Neuronal stem cell (in vitro differentiated cells): ENCODE data around the gene VAMP4.

Experiments
- DNase-seq: peaks from one replicate; pipeline ENCODE4 v3.0.0-alpha.2; 2013; ENCODE audit warnings: low spot score
- H2AFZ ChIP-seq: one replicate; pipeline ENCODE4 v1.6.1; 2013; ENCODE audit warnings: mild to moderate bottlenecking, low read length, inconsistent platforms
- H2AK5ac ChIP-seq: 2 replicates; pipeline ENCODE4 v1.6.1; 2013; ENCODE audit warnings: low read depth, mild to moderate bottlenecking, inconsistent platforms, low read length, moderate library complexity, mixed read lengths
- H2BK120ac ChIP-seq: 2 replicates; pipeline ENCODE4 v1.6.1; 2013; ENCODE audit warnings: low read depth, mild to moderate bottlenecking, inconsistent platforms, low read length, moderate library complexity, mixed read lengths
- H2BK12ac ChIP-seq: one replicate; pipeline ENCODE4 v1.6.1; 2013; ENCODE audit warnings: low read length, inconsistent platforms
- H2BK15ac ChIP-seq: 2 replicates; pipeline ENCODE4 v1.6.1; 2013; ENCODE audit warnings: mild to moderate bottlenecking, low read length, inconsistent platforms, mixed read lengths
- H2BK5ac ChIP-seq: one replicate; pipeline ENCODE4 v1.6.1; 2013; ENCODE audit warnings: inconsistent platforms, mild to moderate bottlenecking, low read length, moderate library complexity
- H3K14ac ChIP-seq: one replicate; pipeline ENCODE4 v1.6.1; 2013; ENCODE audit warnings: low read length, inconsistent platforms
- H3K18ac ChIP-seq: 2 replicates; pipeline ENCODE4 v1.6.1; 2013; ENCODE audit warnings: low read length, inconsistent platforms
- H3K23ac ChIP-seq: 2 replicates; pipeline ENCODE4 v1.6.1; 2013; ENCODE audit warnings: low read depth, mild to moderate bottlenecking, mixed read lengths, low read length, inconsistent platforms; ENCODE audit not compliant: poor library complexity
- H3K27ac ChIP-seq: replicated peaks from 3 replicates; pipeline ENCODE4 v1.5.1; 2013; ENCODE audit warnings: low read length, inconsistent platforms
- H3K27me3 ChIP-seq, 3 experiments: 2 replicates each; pipeline ENCODE4 v1.6.1; 2013; ENCODE audit warnings: low read length in 3 of 3, mild to moderate bottlenecking in 2 of 3, inconsistent platforms in 1 of 3, low read depth in 1 of 3, mixed read lengths in 1 of 3, moderate library complexity in 1 of 3; ENCODE audit not compliant: control insufficient read depth in 3 of 3, insufficient read depth in 3 of 3
- H3K36me3 ChIP-seq, 2 donors: replicated peaks in 1 of 2; 2 replicates each; pipeline ENCODE4 v1.6.1; 2013; ENCODE audit warnings: low read length in 2 of 2; ENCODE audit not compliant: control insufficient read depth in 2 of 2, insufficient read depth in 2 of 2
- H3K4ac ChIP-seq: 2 replicates; pipeline ENCODE4 v1.6.1; 2013; ENCODE audit warnings: inconsistent platforms, mild to moderate bottlenecking, low read length, moderate library complexity
- H3K4me1 ChIP-seq, 2 donors: 1 replicate in 1 of 2; 2 replicates in 1 of 2; pipeline ENCODE4 v1.6.1; 2013; ENCODE audit warnings: low read length in 2 of 2, low read depth in 1 of 2; ENCODE audit not compliant: control insufficient read depth in 2 of 2, insufficient read depth in 1 of 2
- H3K4me2 ChIP-seq: one replicate; pipeline ENCODE4 v1.6.1; 2013; ENCODE audit warnings: mild to moderate bottlenecking, low read length, inconsistent platforms; ENCODE audit not compliant: insufficient read depth, poor library complexity, severe bottlenecking
- H3K4me3 ChIP-seq, 2 donors: 2 replicates each; pipeline ENCODE4 v1.5.1; 2013; ENCODE audit warnings: low read length in 2 of 2, mild to moderate bottlenecking in 2 of 2, inconsistent platforms in 1 of 2, moderate library complexity in 1 of 2
- H3K79me1 ChIP-seq: one replicate; pipeline ENCODE4 v1.6.1; 2013; ENCODE audit warnings: low read depth, mild to moderate bottlenecking, inconsistent platforms, low read length, moderate library complexity
- H3K9ac ChIP-seq: one replicate; pipeline ENCODE4 v1.6.1; 2013; ENCODE audit warnings: mild to moderate bottlenecking, low read depth, low read length, inconsistent platforms; ENCODE audit not compliant: poor library complexity
- H3K9me3 ChIP-seq, 2 donors: replicated peaks in 1 of 2; 2 replicates each; pipeline versions ENCODE3 to v1.6.1; 2013; ENCODE audit warnings: low read length in 2 of 2, mild to moderate bottlenecking in 2 of 2, inconsistent platforms in 1 of 2, low read depth in 1 of 2, mixed read lengths in 1 of 2, moderate library complexity in 1 of 2; ENCODE audit not compliant: control insufficient read depth in 2 of 2, insufficient read depth in 1 of 2
- H4K8ac ChIP-seq: one replicate; pipeline ENCODE4 v1.6.1; 2013; ENCODE audit warnings: low read depth, mild to moderate bottlenecking, inconsistent platforms, low read length, moderate library complexity
- H4K91ac ChIP-seq: one replicate; pipeline ENCODE4 v1.6.1; 2013; ENCODE audit warnings: low read length, low read depth, mild to moderate bottlenecking, inconsistent platforms; ENCODE audit not compliant: poor library complexity
- WGBS, 2 donors: extraction: QIAGEN DNeasy Blood & Tissue Kit; methylation state at CpG; one replicate each; pipeline ENCODE4 v1.1.7; 2013; ENCODE audit warnings: missing lambda C conversion rate in 2 of 2, mixed read lengths in 1 of 2; ENCODE audit not compliant: insufficient read length in 2 of 2, insufficient replicate concordance in 1 of 2; ENCODE audit errors: extremely low coverage in 2 of 2; 5-methylcytosine and 5-hydroxymethylcytosine counted together

Gene VAMP4

DNA sequence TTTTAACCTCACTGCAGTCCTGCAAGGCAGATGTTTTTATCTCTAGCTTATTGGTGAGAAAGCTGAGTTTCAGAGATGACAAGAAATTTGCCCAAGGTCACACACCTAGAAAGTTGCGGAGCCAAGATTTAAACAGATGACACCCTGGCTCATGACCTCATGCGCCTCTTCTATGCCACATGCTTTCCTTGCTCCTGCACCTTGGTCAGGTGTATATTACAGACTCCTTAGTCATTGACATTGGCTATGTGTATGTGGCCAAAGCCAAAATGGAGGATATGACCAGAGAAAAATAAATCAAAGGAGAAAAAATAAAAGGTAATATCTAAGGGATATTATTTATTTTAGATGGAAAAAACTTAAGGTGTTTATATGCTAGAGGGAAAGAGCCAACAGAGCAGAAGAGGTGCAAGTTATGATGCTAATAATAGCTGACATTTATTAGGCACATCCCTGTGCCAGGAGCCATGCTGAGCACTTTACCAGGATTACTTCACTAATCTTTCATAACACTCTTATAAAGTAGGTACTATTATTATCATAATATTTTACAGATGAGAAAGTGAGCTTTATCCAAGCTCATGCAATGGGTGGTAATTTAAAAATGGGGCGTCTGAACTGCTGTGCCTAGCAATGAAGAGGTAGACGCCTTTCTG is 75.6 kb downstream of the VAMP4 start:
- Histone ChIP-seq H4K8ac (no peak overlapping the region), H4K91ac (no peak overlapping the region), H2BK15ac (no peak overlapping the region), H3K79me1 (no peaks in the 10 kb centered on the region), H2BK5ac (no peak overlapping the region), H3K9ac (no peak overlapping the region), H2AK5ac (no peak overlapping the region), H2BK12ac (no peak overlapping the region), H3K4ac (no peak overlapping the region), H3K36me3 (no peaks in the 10 kb centered on the region), H2BK120ac (no peak overlapping the region), H3K18ac (no peak overlapping the region), H3K4me2 (no peak overlapping the region), H3K14ac (no peak overlapping the region), H3K23ac (no peak overlapping the region), H3K9me3 (no peaks in the 10 kb centered on the region), H2AFZ (no peak overlapping the region), H3K27ac (no peak overlapping the region), H3K27me3 (peaks cover 0 to 11% (median 0%) of the 10 kb centered on the region in 3 experiments), H3K4me3 (no peak overlapping the region), H3K4me1 (peaks cover 0 to 4% of the 10 kb centered on the region in 2 donors)
- no peak for DNase-seq
- no CpG with 5 or more reads among the region's 4 CpGs for WGBS, 2 donors

GRCh38 chr1:171664976-171665375 is 76.9 kb downstream of the VAMP4 start:
- Histone ChIP-seq H2BK12ac (no peak overlapping the region), H2BK15ac (no peak overlapping the region), H3K79me1 (no peaks in the 10 kb centered on the region), H2AFZ (no peak overlapping the region), H3K18ac (no peak overlapping the region), H3K27me3 (peaks cover 0 to 11% (median 0%) of the 10 kb centered on the region in 3 experiments), H3K23ac (no peak overlapping the region), H3K36me3 (no peaks in the 10 kb centered on the region), H3K9me3 (no peaks in the 10 kb centered on the region), H2BK120ac (no peak overlapping the region), H3K27ac (no peak overlapping the region), H4K91ac (no peak overlapping the region), H3K4ac (no peak overlapping the region), H3K9ac (no peak overlapping the region), H2BK5ac (no peak overlapping the region), H3K4me2 (no peak overlapping the region), H2AK5ac (no peak overlapping the region), H4K8ac (no peak overlapping the region), H3K4me1 (peaks cover 0 to 4% of the 10 kb centered on the region in 2 donors), H3K4me3 (no peak overlapping the region), H3K14ac (no peak overlapping the region)
- DNase-seq = no peak

DNA sequence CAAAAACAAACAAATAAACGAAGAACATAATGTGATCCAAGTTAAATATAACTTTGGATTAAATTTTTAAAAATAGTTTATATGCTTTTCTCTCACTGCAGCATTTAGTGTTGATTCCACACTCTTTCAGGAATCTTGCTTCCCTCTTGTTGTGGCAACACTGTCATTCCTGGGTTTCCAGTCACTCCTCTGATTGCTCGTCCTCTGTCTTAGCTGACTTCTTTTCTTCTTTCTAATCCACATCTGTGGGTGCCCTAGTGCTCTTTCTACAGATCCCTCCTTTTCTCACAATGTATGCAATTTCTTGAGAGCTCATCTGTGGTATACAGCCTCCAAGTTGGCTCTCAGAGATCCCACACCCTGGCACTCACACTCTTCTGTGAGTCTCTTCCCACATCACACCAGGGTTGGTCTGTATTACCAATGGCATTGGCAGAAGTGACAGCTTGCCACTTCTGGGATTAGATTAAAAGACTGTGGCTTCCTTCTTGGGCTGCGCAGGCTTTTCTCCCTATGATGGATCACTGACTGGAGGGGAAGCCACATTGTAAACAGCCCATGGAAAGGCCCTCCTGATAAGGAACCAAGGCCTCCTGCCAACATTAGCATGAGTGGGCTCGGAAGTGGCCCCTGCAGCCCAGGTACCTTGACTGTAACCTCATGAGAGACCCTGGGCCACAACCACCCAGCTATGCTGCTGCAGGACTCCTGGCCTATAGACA is 77.8 kb downstream of the VAMP4 start:
- Histone ChIP-seq H3K27ac (no peak overlapping the region), H3K4me1 (peaks cover 0 to 4% of the 10 kb centered on the region in 2 donors), H4K8ac (no peak overlapping the region), H3K14ac (no peak overlapping the region), H2AK5ac (no peak overlapping the region), H3K4me3 (no peak overlapping the region), H3K27me3 (peaks cover 0 to 11% (median 0%) of the 10 kb centered on the region in 3 experiments), H3K36me3 (no peaks in the 10 kb centered on the region), H3K9me3 (no peaks in the 10 kb centered on the region), H3K9ac (no peak overlapping the region), H4K91ac (no peak overlapping the region), H2BK120ac (no peak overlapping the region), H2AFZ (no peak overlapping the region), H3K23ac (no peak overlapping the region), H2BK15ac (no peak overlapping the region), H2BK5ac (no peak overlapping the region), H2BK12ac (no peak overlapping the region), H3K79me1 (no peaks in the 10 kb centered on the region), H3K18ac (no peak overlapping the region), H3K4me2 (no peak overlapping the region), H3K4ac (no peak overlapping the region)
- no CpG with 5 or more reads among the region's 4 CpGs for WGBS, 2 donors
- no peak for DNase-seq

DNA sequence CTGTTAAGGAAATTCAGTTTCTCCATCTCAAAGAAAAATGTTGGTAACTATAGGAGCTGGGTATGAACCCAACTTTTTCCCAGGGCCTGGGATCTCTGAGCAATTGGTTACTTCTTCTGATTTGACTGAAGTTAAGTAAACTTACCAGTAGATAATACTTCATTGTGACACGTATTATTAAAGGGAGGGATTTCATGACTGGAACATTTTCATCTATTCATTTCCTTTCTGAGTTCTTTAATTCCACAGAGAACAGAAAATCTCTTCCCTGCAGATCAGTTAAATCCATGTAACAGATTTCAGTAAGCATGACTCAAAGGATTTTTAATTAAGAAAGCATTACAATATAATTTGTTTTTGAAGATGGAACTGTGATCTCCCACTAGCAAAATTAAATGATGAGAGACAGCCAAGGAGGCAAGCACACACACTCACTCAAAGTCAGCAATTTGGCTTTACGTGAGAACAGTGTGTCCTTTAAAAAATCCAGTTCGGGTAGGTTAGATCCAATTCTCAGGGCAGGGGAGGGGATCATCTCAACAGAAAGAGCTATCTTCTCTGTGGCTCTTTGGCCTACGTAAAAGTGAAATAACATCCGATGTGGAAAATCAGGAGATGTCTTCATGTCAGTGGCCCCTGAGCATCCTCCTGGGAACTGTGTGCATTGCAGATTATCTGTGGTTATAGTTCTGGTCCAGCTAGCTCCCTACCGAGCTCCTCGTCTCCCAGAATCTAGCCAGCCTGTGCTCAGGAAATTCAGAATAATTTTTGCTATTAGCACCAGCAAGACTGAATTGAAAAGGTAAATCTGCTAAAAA is 78.6 kb downstream of the VAMP4 start:
- no peak overlapping the region for H3K4ac ChIP-seq
- no peak overlapping the region for H2BK120ac ChIP-seq
- no peak overlapping the region for H3K9ac ChIP-seq
- H3K23ac ChIP-seq = no peak overlapping the region
- peaks cover 0 to 11% (median 0%) of the 10 kb centered on the region in 3 experiments for H3K27me3 ChIP-seq
- H3K36me3 ChIP-seq = no peaks in the 10 kb centered on the region
- H2AK5ac ChIP-seq = no peak overlapping the region
- no peak overlapping the region for H3K4me3 ChIP-seq
- no peak overlapping the region for H2BK5ac ChIP-seq
- H2AFZ ChIP-seq = no peak overlapping the region
- H3K27ac ChIP-seq = no peak overlapping the region
- H3K4me2 ChIP-seq = no peak overlapping the region
- DNase-seq = no peak
- no peaks in the 10 kb centered on the region for H3K79me1 ChIP-seq
- H3K4me1 ChIP-seq = peaks cover 0 to 4% of the 10 kb centered on the region in 2 donors
- no peak overlapping the region for H3K18ac ChIP-seq
- WGBS, 2 donors = no CpG with 5 or more reads among the region's 7 CpGs
- H4K91ac ChIP-seq = no peak overlapping the region
- no peak overlapping the region for H2BK15ac ChIP-seq
- no peaks in the 10 kb centered on the region for H3K9me3 ChIP-seq
- H3K14ac ChIP-seq = no peak overlapping the region
- no peak overlapping the region for H2BK12ac ChIP-seq
- no peak overlapping the region for H4K8ac ChIP-seq
